NCI-H1436 (cell line): ENCODE results near the gene C1QTNF6.
"Not testable (repeated sequence)": the region's sequence is repeated elsewhere in the genome, so short reads cannot be mapped to it uniquely, and the experiment has no call there.

Source experiments
- DNase-seq: peaks from one replicate; lab custom pipeline; 2025; lab: John Stamatoyannopoulos, UW

C1QTNF6 gene

GRCh38 chr22:37206841-37207821 is 19.1 kb upstream of the C1QTNF6 start:
- no peak for DNase-seq

GRCh38 chr22:37206118-37206840 is 18.2 kb upstream of the C1QTNF6 start:
- DNase-seq, result no peak

- no peak for DNase-seq
These were observed 17.0 kb upstream of the C1QTNF6 start for GRCh38 chr22:37205046-37205445.

- DNase-seq, result no peak
These were observed 16.1 kb upstream of the C1QTNF6 start for GRCh38 chr22:37204045-37204655.

GRCh38 chr22:37203354-37204044 is 15.5 kb upstream of the C1QTNF6 start:
- DNase-seq, result no peak

GRCh38 chr22:37202716-37203115 is 14.7 kb upstream of the C1QTNF6 start:
- DNase-seq, result no peak

GRCh38 chr22:37202001-37202555 is 14.0 kb upstream of the C1QTNF6 start:
- DNase-seq, result no peak

- DNase-seq, result not testable (repeated sequence)
These were observed 13.4 kb upstream of the C1QTNF6 start for GRCh38 chr22:37201443-37201820.

- DNase-seq, result no peak
These were observed 11.7 kb upstream of the C1QTNF6 start for GRCh38 chr22:37199760-37200108.

GRCh38 chr22:37199103-37199759 is 11.2 kb upstream of the C1QTNF6 start:
- peak; percentile 96 for DNase-seq

GRCh38 chr22:37198258-37199102 is 10.4 kb upstream of the C1QTNF6 start:
- peak; percentile 48 for DNase-seq

- DNase-seq, result no peak
These were observed 9.6 kb upstream of the C1QTNF6 start for GRCh38 chr22:37197451-37198257.

- DNase-seq, result no peak
These were observed 8.7 kb upstream of the C1QTNF6 start for GRCh38 chr22:37196539-37197450.

- no peak for DNase-seq
These were observed 7.9 kb upstream of the C1QTNF6 start for GRCh38 chr22:37195921-37196320.

GRCh38 chr22:37194750-37195149 is 6.7 kb upstream of the C1QTNF6 start:
- DNase-seq, result no peak

GRCh38 chr22:37193629-37194191 is 5.7 kb upstream of the C1QTNF6 start:
- DNase-seq, result no peak

- DNase-seq, result no peak
These were observed 4.7 kb upstream of the C1QTNF6 start for GRCh38 chr22:37192741-37193140.

- DNase-seq, result no peak
These were observed 4.2 kb upstream of the C1QTNF6 start for GRCh38 chr22:37192204-37192603.
